Thoracic aorta (tissue), 2 donors: ENCODE measurements around the gene NLGN1. TPM values are rescaled to one million over a fixed set of nuclear protein-coding genes. Genes with fewer than 3 reads are reported as not detected.

ENCODE experiments used
- ATAC-seq: fragments of 150-250 bp; one replicate; pipeline ENCODE4 v1.8.0; 2017; ENCODE audit warnings: low read depth; ENCODE audit not compliant: insufficient number of reproducible peaks, low FRiP score
- DNase-seq: peaks from one replicate; pipeline ENCODE4 v3.0.0-alpha.2; 2020; ENCODE audit warnings: low spot score
- H3K27ac ChIP-seq, 2 donors: fragments of 200-600 bp; sonication (generic); 1 replicate in 1 of 2; 2 replicates in 1 of 2; pipeline ENCODE4 v1.5.1; 2016; ENCODE audit warnings: mild to moderate bottlenecking in 2 of 2, moderate library complexity in 2 of 2
- H3K27me3 ChIP-seq: fragments of 200-600 bp; sonication (generic); replicated peaks from 2 replicates; pipeline ENCODE4 v1.6.0; 2016; ENCODE audit warnings: mild to moderate bottlenecking; ENCODE audit not compliant: insufficient read depth
- H3K36me3 ChIP-seq: fragments of 200-600 bp; sonication (generic); one replicate; pipeline ENCODE4 v1.5.1; 2016
- H3K4me1 ChIP-seq, 2 donors: fragments of 200-600 bp; sonication (generic); 1 replicate in 1 of 2; 2 replicates in 1 of 2; pipeline versions ENCODE4 v1.5.1 to v1.6.0; 2016; ENCODE audit warnings: low read depth in 2 of 2, mild to moderate bottlenecking in 1 of 2; ENCODE audit not compliant: control insufficient read depth in 1 of 2
- H3K4me3 ChIP-seq: fragments of 200-600 bp; sonication (generic); 2 replicates; pipeline ENCODE4 v1.5.1; 2016; ENCODE audit warnings: mild to moderate bottlenecking
- H3K9me3 ChIP-seq: fragments of 200-600 bp; sonication (generic); 2 replicates; pipeline ENCODE4 v1.5.1; 2016
- total RNA-seq, 2 donors: library from RNA; depleted of rRNA; stranded (reverse); fragments of >200 nt; gene quantifications; one replicate each; pipeline versions ENCODE4 v1.1.0 to v1.2.3, GENCODE V29; 2016
- TF ChIP-seq, protein P1 (sequence below): fragments of 200-600 bp; sonication (generic); IDR thresholded peaks from one replicate; pipeline ENCODE4 v1.5.1; 2019; ENCODE audit warnings: antibody characterized with exemption

NLGN1 gene
- total RNA-seq, 2 donors from 2014 or later, result 17.8 to 18.3 TPM

DNA sequence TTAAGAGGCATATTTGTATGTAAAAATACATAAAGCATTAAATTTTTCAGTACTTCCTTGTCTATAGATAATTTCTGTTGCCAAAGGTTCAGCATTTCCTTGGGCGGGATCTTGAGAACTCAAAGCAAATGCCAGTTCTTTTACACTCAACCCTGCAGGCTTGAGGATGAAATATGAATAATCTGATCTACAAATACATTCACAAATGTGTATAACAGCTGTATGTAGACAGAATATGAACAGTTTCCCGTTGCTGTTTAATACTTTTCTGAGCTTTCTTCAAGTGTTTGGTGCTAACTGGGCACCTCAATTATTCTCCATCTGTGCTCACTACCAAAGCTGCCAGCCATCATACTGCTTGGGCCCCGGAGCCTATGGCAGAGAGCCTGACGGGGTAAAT lies 661.3 kb downstream of the NLGN1 start:
- H3K27ac ChIP-seq, result no peak overlapping the region
- no peak for ATAC-seq
- TF ChIP-seq, protein P1, sequence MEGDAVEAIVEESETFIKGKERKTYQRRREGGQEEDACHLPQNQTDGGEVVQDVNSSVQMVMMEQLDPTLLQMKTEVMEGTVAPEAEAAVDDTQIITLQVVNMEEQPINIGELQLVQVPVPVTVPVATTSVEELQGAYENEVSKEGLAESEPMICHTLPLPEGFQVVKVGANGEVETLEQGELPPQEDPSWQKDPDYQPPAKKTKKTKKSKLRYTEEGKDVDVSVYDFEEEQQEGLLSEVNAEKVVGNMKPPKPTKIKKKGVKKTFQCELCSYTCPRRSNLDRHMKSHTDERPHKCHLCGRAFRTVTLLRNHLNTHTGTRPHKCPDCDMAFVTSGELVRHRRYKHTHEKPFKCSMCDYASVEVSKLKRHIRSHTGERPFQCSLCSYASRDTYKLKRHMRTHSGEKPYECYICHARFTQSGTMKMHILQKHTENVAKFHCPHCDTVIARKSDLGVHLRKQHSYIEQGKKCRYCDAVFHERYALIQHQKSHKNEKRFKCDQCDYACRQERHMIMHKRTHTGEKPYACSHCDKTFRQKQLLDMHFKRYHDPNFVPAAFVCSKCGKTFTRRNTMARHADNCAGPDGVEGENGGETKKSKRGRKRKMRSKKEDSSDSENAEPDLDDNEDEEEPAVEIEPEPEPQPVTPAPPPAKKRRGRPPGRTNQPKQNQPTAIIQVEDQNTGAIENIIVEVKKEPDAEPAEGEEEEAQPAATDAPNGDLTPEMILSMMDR, result no peak

DNA sequence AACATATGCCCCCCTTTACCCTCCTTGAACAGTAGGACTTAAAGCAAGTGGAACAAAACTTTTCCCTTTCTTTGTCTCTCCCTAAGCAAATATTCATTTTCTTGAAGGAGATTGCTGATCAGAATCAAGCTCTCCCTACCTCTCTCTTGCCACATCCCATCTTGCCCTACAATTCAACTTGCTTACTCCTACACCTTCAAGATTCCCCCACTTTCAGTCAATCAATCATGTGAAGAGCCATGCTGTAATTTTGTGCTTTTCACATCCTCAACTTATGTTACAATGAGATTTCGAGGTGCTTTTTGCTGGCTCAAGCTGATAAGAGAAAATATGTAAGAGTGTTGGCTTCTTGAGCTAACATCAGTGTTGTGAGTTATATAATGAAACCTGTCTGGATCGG lies 662.9 kb downstream of the NLGN1 start:
- no peak for DNase-seq
- H3K27me3 ChIP-seq, result no peaks in the 10 kb centered on the region
- H3K4me1 ChIP-seq, result no peaks in the 10 kb centered on the region
- H3K36me3 ChIP-seq, result no peaks in the 10 kb centered on the region
- H3K4me3 ChIP-seq, result no peak overlapping the region
- H3K9me3 ChIP-seq, result peaks cover 8% of the 10 kb centered on the region
- ATAC-seq, result no peak
- H3K27ac ChIP-seq, result no peak overlapping the region
- TF ChIP-seq, protein P1, result no peak

More for the DNA sequence above, 661.3 kb downstream of the NLGN1 start:
- H3K4me3 ChIP-seq, result no peak overlapping the region
- no peaks in the 10 kb centered on the region for H3K27me3 ChIP-seq
- H3K9me3 ChIP-seq, result peaks cover 8% of the 10 kb centered on the region
- H3K4me1 ChIP-seq, result no peaks in the 10 kb centered on the region
- DNase-seq, result no peak
- no peaks in the 10 kb centered on the region for H3K36me3 ChIP-seq

DNA sequence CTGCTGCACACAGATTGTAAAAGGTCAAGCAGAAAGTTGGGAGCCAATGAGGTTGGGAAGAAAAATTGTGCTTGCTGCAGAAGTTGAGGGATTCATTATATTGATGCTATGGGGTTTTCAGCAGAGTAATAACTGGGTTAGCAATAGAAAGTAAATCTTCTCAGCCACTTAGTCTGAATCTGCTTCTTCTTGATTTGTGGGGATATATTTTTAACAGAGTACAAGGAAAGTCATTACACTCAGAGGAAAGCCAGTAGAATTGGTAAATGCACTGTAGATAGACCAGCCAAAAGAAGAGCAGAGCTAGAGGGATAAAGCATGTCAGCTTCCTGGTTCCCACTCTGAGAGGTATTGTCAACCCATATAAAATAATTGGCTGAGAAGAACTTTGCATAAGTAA lies 663.6 kb downstream of the NLGN1 start:
- H3K9me3 ChIP-seq, result peaks cover 8% of the 10 kb centered on the region
- H3K27ac ChIP-seq, result no peak overlapping the region

DNA sequence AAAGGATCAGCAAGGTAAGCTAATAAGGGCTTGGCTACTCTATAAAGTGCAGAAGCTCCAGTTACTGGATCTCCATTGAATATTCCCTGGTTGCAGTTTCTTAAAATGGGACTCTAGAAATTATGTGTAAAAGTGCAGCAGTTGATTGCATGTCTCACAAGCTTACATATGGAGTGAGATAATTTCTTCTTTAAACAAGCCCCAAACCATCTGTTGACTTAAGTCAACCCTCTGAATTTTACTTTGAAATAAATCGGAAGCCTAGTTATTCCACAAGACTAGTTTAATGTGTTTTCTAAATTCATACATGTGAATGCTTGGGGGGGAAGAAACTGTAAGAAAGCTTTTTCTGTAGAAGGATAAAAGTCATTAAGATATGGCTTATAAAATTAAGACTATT lies 664.2 kb downstream of the NLGN1 start:
- Histone ChIP-seq H3K4me3 (no peak overlapping the region), H3K36me3 (no peaks in the 10 kb centered on the region), H3K4me1 (no peaks in the 10 kb centered on the region), H3K27ac (no peak overlapping the region), H3K9me3 (peaks cover 8% of the 10 kb centered on the region), H3K27me3 (no peaks in the 10 kb centered on the region)
- ATAC-seq (no peak), DNase-seq (no peak)
- TF ChIP-seq, protein P1, result no peak

More for the DNA sequence above, 663.6 kb downstream of the NLGN1 start:
- no peaks in the 10 kb centered on the region for H3K36me3 ChIP-seq
- ATAC-seq, result no peak
- H3K4me3 ChIP-seq, result no peak overlapping the region
- TF ChIP-seq, protein P1, result no peak
- H3K4me1 ChIP-seq, result no peaks in the 10 kb centered on the region
- no peak for DNase-seq
- no peaks in the 10 kb centered on the region for H3K27me3 ChIP-seq

DNA sequence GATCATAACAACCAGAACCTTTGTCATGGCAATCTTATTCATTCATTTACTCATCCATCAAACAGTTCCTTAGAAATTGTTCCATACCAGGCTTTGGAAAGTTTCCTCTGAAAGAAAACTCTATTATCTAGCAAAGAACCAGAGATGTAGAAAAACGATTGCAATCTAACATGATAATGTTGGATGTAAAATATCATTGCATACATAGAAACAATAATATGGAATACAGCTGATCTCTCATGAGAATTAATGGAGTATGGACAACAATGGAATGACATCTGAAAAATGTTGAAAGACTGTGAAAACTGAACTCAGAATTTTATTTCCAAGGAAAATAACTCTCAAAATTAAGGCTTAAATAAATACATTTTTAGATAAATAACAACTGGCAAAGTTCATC lies 665.4 kb downstream of the NLGN1 start:
- no peak for DNase-seq

More for the DNA sequence above, 665.4 kb downstream of the NLGN1 start:
- TF ChIP-seq, protein P1, result no peak
- no peaks in the 10 kb centered on the region for H3K4me1 ChIP-seq
- H3K27ac ChIP-seq, result no peak overlapping the region
- ATAC-seq, result no peak
- no peaks in the 10 kb centered on the region for H3K36me3 ChIP-seq
- H3K4me3 ChIP-seq, result no peak overlapping the region
- H3K27me3 ChIP-seq, result no peaks in the 10 kb centered on the region
- H3K9me3 ChIP-seq, result peaks cover 8% of the 10 kb centered on the region
